HuH-7 (cell line): ENCODE measurements around the gene ERLIN1.

Source experiments
- DNase-seq: peaks from one replicate; pipeline ENCODE4 v3.0.0; 2011; ENCODE audit warnings: low spot score

Gene ERLIN1

DNA sequence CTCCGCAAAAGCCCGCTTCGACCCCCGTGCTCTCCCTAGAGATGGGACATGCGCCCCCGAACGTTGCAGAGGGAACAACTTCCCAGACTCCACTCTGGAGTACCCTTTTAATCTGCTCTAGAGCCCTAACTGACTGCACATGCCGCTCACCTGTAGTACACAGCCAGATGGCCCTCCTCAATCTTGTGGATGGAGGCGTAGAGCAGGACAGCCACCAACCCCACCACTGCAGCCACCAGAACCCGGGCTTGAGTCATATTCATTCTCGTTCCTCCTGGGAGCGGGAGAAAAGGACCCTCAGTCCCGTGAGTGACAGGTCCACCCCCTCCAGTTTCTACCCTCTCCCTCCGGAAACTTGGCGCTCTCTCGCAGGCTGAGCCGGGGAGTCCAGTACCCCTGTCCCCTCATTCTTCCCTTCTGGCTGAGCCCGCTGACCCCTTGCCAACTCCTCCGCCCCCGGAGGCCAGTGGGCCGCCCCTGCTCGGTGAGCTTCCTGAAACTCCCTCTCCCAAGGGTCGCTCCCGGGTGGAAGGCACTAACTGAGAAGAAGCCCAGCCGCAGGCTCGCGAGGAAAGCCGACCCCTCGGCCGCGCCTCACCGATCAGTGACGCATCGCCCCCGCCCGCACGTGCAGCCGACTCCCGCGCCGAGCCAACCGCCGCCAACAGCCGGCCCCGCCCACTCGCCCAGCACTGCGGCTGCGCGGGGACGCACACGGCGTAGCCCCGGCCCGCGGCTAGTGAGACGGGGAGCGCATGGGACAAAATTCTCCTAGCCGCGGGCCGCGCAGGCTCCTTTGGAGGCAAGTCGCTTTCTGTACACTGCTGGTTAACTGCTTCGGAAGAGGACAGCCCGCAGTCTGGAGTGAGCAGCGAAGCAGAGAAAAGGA, at the start of gene ERLIN1:
Gene ERLIN1 (minus strand): TSS at position 666 of the 889 bp plus-strand sequence. CDS start 403 bp downstream, at position 263.
- peak; percentile 80 for DNase-seq

DNA sequence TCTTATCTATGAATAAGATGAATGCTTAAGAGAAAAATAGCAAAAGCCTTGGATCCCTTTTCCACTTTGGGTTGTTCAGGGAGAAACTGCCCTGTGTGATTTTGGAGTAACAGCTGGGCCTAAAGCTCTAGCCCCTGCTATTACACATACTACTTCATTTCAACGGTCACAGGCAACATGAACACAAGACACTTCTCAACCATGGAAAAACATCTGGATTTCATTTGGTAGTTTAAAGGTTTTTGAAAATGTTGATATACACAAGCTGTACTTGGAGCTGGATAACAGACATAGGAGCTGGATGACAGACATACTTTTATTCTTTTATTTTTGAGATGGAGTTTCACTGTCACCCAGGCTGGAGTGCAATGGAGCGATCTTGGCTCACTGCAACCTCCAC, 46.3 kb upstream of the ERLIN1 start:
- no peak for DNase-seq

DNA sequence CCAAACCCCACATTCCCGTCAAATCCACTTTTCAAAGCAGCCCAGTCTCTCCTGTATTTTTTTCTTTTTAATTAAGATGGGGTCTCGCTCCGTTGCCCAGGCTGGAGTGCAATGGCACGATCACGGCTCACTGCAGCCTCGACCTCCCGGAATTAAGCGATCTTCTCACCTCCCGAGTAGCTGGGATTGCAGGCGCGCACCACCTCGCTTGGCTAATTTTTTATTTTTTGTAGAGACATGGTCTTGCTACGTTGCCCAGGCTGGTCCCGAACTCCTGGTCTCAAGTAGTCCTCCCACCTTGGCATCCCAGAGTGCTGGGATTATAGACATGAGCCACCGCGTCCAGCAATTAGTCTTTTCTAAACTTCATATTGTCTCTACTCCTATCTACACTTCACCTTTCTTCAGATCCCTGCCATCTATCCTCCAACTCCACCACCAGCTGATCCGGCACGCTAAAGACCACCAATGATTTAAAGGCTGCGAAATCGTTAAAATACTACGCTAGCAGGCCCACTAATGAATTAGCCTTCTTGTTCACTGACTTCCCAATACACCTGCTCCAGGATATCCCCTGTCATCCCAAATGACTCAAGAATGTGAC, 44.1 kb upstream of the ERLIN1 start:
- DNase-seq: no peak

DNA sequence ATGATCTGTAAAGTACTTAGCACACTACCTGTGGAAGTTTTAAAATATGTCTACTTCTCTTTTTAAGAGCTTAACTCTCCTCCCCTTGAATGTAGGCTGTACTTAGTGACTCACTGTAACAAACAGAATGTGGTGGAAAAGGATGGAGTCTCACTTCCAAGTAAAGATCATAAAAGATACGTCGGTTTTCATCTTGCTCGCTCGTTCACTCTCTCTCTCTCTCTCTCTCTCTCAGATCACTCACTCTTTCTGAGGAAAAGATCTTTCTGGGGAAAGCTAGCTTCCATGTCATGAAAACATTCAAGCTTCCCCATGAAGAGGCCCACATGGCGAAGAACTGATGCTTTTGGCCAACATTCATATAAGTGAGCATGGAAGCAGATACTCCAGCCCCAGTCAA, 38.0 kb upstream of the ERLIN1 start:
- DNase-seq: no peak

DNA sequence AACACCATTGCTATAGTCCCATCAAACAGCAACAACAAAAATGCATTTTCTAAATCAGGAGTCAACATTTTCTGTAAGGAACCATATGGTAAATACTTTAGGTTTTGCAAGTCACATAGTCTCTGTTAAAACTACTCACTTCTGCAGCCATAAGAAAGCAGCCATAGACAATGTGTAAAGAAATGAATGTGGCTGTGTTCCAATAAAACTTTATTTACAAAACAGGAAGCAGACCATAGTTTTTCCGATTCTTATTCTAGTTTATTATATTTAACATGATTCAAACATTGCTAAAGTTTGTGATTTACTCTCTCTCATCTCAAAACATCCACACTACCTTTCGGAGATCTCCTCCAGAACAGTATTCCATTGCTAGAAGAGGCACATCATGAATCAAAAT, 36.7 kb upstream of the ERLIN1 start:
- no peak for DNase-seq

DNA sequence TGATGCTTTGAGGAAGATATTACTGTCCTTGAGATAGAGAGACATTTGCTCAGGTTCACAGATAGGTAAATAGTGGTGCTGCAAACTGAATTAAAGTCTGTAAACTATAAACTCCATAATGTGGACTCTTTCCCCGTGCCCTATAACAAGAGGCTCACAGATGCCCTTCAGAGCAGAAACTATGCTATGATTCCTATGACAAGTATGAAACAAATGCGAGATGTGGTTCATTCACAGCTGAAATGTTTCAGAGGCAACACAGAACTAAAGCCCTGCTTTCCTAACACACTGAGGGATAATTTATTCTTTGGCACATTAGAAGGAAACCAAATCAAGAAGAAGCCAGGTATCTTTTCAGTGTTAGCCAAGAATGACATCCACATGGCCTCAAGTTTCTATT, 30.2 kb upstream of the ERLIN1 start:
- DNase-seq: no peak

DNA sequence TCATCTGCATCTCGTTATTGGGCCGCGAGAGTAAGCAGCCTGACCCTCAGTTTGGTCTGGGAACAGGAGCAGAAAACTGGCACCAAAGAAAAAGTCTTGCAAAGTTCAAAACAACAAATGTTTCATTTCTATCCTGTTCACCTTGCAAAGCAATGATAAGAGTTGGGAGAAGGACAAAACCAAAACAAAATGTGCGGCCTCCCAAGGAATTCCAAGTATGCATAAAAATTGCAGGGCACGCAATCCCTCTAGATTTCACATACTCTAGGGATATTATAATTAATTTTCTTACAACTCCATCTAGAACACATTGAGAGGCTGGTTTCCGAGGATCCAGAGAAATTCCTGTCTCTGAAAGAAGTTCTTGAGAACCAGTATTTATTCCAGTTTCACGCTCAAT, 23.5 kb upstream of the ERLIN1 start:
- no peak for DNase-seq

DNA sequence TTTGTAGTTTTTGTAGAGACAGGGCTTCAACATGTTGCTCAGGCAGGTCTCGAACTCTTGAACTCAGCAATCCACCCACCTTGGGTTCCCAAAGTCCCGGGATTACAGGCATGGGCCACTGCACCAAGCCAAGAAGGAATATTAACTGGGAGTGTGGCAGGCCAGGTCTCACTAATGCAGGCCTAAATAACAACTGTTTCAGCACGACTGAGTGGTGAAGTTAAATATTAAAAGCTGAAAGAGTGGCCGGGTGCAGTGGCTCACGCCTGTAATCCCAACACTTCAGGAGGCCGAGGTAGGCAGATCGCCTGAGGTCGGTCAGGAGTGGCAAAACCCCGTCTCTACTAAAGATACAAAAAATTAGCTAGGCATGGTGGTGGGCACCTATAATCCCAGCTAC, 22.4 kb upstream of the ERLIN1 start:
- no peak for DNase-seq

DNA sequence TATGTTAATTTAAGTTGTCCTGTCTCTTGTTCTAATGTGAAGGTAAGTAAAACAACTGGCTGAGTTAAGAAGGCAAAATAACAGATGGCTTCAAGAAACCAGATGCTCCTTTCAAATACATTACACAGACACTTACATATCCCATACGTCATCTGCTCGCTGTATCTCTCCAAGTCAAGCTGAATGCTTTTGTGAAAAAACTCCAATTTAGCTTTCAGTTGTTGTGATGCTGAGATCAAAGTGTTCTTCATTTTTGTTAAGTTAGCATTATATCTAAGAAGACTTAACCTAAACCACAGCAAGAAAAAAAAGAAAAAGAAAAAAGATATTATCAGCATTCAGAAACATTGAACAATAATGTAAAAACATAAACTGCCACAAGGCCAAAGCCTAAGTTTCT, 18.5 kb upstream of the ERLIN1 start:
- no peak for DNase-seq

DNA sequence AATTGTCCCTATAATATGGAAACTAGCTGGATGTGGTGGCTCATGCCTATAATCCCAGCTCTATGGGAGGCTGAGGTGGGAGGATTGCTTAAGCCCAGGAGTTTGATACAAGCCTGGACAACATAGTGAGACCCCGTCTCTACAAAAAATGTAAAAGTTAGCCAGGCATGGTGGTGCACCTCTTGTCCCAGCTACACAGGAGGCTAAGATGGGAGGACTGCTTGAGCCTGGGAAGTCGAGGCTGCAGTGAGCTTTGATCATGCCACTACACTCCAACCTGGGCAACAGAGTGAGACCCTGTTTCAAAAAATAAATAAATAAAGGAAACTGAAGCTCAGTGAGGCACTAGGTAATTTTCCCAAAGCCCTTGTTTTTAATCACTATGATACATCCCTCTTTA, 15.7 kb upstream of the ERLIN1 start:
- no peak for DNase-seq

DNA sequence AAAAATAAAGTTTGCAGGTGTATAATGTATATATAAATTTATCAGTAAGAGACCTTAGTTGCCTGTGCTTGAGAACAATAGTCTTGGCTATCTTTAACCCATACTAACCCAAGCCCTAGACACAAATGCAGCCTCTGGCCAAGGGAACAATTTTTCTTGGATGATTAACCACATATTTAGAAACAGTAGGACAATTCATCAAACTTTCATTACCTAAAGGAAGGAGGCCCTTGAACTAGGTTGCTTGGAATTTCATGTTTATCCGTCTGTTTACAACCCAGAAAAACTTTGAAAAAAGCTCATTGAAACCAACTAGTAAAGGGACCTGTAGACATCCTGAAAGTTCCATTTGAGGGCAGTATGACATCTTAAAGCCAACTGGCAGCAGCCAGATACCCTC, 8.9 kb upstream of the ERLIN1 start:
- no peak for DNase-seq

DNA sequence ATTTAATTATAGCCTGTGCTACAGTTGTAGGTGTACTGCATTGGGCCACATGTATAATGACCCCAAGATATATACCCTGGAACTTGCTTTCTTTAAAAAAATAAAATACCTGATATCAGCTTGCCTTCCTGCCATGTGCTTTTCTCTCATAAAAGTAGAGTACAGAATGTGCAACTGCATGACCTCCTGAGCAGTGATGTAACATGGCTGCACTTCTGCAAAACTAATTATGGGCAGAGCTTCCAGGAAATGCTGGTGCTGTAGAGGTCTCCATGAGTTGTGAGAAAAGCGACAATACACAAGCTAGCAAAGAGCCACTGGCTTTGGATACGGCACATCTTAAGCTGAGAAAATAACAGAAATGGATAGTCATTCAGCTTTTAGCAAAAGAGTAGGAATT, 6.5 kb upstream of the ERLIN1 start:
- DNase-seq: no peak

DNA sequence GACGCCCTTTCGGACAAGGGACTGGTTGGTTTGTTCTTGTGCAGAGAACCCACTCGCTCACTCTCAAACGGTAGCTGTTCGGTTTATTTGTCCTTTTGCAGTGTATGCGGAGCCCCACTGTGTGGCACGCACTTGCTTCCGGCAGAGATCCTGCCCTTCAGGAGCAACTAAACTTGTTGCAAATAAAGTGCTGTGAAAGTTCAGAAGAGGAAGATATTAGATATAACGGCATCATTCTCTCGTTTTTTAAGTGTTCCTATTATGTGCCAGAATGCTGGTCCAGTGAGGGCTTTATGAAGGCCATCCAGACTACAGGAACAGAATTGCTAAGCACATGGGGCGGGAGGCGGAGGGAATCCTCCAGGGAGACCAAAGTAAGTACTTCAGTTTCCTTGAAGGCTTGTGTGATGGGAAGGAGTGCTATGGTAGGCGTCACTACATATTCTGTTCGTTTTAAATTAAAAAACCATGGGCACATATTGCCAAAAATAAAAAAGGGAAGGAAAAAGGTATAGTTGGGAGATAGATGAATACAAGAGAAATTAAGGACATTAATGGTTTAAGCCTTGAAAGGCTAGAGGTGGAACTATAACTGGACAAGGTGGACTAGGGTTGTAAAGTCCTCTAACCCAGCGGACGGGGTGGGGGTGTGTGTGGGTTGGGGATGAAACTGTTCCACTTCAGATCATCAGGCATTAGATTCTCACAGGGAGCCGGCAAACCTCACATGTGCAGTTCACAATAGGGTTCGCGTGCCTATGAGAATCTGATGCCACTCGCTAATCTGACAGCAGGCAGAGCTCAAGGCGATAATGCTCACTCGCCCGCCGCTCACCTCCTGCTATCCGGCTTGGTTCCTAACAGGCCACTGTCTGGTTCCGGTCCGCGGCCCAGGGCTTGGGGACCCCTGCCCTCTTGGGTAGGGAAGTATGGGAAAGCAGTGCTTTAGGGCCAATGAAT, 704 bp upstream of the ERLIN1 start:
- DNase-seq: no peak

DNA sequence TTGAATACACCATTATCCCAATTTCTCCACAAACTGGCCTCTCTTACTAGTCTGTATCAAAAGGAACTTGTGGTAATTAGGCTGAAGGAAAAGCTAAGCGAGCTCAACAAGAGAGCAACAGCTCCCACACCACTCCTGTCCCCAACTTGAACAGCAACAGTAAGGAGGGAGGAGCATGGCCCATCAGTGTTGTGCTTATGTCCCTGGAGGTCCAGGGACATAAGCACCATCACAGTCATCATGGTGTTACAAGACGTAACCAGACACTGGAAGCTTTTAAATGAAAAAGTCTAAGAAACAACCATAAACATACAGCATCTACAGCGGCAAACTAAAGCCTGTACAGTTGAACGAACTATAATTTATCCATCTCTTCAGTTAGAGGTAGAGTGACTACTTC, 989 bp downstream of the ERLIN1 start:
- DNase-seq: peak; percentile 28

DNA sequence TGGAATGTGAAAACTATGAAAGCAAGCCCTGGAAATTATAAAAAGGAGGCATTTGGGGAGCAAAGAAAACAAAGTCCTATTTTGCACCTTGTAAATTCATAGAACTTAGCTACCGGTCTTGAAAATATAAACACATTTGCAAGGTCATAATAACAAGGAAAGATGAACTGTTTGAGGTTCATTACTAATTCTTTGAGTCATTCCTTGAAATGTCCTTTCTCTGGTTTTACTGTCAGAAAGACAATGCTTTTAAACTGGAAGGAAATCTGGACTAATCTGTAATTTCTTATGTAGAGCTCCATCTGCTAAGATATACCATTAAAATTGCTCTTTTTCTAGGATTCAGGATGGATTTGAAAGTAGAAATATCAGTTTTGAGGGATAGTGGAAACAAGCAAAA, 1.4 kb downstream of the ERLIN1 start:
- DNase-seq: no peak

DNA sequence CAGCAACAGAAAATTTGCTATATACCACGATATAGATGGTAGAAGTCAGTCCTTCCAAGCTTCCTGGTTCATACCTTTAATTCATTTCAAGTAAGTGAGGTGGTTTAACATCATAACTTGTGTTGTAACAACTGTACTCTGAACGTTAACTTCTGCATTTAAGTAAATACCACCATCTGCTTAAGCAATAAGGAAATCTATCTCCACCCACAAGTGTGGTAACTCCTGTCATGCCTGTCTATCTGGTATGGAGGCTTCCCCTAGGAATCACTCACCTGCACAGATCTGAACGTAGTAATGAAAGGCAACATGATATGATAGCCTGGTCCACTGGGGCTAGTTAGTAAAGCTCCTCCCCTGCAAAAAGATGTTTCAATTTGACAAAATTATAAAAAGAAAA, 2.3 kb downstream of the ERLIN1 start:
- DNase-seq: peak; percentile 39

DNA sequence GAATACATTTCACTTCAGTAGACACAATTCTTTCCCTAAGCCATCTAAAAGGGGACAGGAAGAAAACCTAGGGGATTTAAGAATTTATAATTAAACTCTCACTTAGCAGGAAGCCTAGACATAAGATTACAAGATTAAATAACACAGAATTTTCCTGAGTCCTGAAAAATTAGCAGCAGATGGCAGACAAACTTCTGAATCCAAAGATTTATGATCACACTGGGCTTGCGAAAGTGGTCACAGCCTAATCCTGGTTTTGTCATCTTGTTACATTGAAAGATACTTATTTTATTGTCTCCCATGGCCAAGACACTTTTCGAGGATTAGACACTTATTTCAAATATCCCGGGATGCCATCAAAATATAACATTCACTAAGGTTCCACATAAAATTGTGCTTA, 2.9 kb downstream of the ERLIN1 start:
- DNase-seq: no peak

DNA sequence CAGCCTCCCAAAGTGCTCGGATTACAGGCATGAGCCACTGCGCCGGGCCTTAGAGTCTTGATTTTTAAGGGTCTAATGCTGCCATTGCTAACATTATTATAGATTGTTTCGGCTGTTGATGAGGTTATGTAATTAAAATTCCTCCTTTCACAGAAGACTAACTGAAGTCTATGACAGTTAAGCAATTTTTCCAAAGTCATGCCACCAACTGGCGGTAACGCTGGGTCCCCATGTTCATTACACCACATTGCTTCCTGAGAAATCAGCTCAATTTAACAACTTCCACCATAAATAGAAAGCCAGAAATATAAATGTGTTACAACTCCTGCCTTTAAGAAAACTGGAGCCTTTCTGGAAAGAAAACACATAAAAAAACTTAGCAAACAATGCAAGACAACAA, 3.5 kb downstream of the ERLIN1 start:
- no peak for DNase-seq

DNA sequence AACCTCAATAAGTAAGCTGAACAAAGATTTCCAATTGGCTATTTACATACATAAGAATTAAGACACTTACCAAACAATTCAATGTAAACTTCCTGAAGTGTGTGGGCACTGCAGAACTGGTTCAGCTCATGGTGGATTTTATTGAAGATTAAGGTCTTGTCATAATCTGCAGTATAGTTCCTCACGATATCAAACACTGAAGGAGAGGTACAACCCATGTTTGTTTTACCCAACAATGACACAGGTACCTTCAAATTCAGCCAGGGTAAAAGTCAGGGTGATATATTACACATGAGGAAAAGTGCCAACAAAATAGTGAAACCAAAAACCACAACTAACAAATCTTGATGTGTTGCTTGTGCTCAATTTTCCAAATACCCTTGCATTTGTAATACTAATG, 10.0 kb downstream of the ERLIN1 start:
- DNase-seq: no peak

DNA sequence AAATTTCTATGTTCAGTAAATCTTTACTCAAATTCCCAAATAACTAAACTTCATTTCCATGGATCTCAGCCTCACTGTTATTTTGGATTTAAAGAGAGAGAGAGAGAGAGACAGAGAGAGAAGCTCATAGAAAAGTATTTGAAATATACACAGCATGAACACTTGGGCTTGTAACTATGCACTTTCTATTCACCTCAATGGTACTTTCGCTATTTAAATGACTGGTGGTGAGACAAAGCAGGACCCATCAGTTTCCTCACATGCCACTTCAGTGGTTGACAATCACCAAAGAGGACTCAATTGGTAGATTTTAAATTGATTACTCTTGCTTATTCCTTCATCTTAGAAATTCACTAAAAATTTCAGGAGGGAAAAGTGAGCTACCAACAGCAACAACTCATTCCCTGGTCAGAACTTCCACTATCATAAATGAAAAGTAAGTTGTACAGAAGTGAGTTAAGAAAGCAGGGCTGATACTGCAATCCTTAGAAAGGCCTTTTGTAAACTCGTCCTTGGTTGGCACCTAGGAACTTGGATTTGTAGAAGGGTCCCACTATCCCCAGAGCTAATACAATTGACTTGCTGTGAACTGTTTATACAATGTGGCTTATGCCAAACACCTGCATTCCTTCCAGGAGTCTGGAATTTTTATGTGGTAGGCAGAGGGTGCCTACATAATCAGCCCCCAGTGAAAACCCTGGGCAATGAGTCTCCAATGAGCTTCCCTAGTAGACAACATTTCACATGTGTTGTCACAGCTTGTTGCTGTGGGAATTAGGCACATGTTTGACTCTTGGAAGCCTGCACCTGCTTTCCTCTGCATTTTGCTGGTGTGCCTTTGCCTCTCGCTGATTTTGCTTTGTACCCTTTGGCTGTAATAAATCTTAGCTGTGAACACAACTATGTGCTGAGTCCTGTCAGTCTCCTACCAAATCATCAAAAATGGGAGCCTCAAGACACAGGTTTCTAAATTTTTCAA, 10.8 kb downstream of the ERLIN1 start:
- DNase-seq: no peak

DNA sequence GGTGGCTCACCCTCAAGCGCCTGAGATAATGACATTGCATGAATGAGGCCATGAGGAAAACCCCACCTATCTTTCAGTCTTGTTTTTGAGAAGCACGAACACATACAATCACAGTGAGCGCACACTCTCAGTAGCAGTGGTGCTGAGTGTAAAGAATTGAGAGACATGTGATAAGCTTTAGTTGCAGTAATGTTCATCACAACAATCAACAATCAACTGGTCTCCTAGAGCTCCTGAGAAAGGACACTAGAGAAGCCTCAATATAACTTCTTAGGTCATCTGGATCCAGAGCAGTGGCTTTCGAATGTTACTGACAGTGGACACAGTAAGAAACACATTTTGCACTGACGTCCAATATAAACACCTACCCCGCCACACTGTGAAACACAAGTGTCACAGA, 12.8 kb downstream of the ERLIN1 start:
- DNase-seq: no peak
